Thyroid gland (tissue), 4 donors: ENCODE data around the gene CA14. TPM values are rescaled to one million over a fixed set of nuclear protein-coding genes. Genes with fewer than 3 reads are reported as not detected.
A peak's percentile ranks its signal among the peaks of the same experiment; 100 is the strongest.

Experiments
- DNase-seq, 2 donors: peaks; one replicate each; pipeline ENCODE4 v3.0.0-alpha.2; 2019
- H3K27ac ChIP-seq, 3 donors: fragments of 200-600 bp; sonication (generic); 1 replicate in 2 of 3; 2 replicates in 1 of 3; pipeline ENCODE4 v1.5.1; 2016 to 2019; ENCODE audit warnings: mild to moderate bottlenecking in 1 of 3, moderate library complexity in 1 of 3
- H3K27me3 ChIP-seq: fragments of 200-600 bp; sonication (generic); one replicate; pipeline ENCODE4 v1.5.1; 2019
- H3K36me3 ChIP-seq, 2 donors: fragments of 200-600 bp; sonication (generic); one replicate each; pipeline ENCODE4 v1.5.1; 2016 to 2019
- H3K4me1 ChIP-seq, 2 donors: fragments of 200-600 bp; sonication (generic); one replicate each; pipeline ENCODE4 v1.5.1; 2017 to 2019
- H3K4me3 ChIP-seq, 3 donors: fragments of 200-600 bp; sonication (generic); replicated peaks in 1 of 3; 1 replicate in 2 of 3; 2 replicates in 1 of 3; pipeline ENCODE4 v1.5.1; 2016; ENCODE audit warnings: mild to moderate bottlenecking in 1 of 3
- H3K9me3 ChIP-seq: fragments of 200-600 bp; sonication (generic); one replicate; pipeline ENCODE4 v1.5.1; 2017
- POLR2A ChIP-seq, 2 donors: fragments of 450-650 bp; IDR thresholded peaks; one replicate each; pipeline ENCODE4 v1.6.1; 2017; ENCODE audit warnings: antibody characterized with exemption in 2 of 2, mild to moderate bottlenecking in 2 of 2, moderate library complexity in 1 of 2
- WGBS, 2 donors: methylation state at CpG; one replicate each; pipeline ENCODE4 v1.1.5; 2017; 5-methylcytosine and 5-hydroxymethylcytosine counted together
- intact Hi-C: fragments of 100-400 bp; cut with DNase I; formaldehyde crosslinking; loops from one replicate; pipeline ENCODE4 v1.15.1; 2023
- total RNA-seq, 4 donors: library from RNA; depleted of rRNA; stranded (reverse); fragments of >200 nt; gene quantifications; one replicate each; pipeline ENCODE4 v1.2.3, GENCODE V29; 2016
- TF ChIP-seq, protein P1 (sequence below), 6 experiments: fragments of 200-600 bp in 3 of 6; fragments of 450-650 bp in 3 of 6; sonication (generic) in 3 of 6; IDR thresholded peaks; one replicate each; pipeline ENCODE4 v1.5.1; 2016 to 2019; ENCODE audit warnings: antibody characterized with exemption in 6 of 6, mild to moderate bottlenecking in 2 of 6, inconsistent platforms in 1 of 6, moderate library complexity in 1 of 6

Gene CA14
- total RNA-seq, 4 donors from 2014 or later = 0.22 to 0.27 TPM; not detected in 2

DNA sequence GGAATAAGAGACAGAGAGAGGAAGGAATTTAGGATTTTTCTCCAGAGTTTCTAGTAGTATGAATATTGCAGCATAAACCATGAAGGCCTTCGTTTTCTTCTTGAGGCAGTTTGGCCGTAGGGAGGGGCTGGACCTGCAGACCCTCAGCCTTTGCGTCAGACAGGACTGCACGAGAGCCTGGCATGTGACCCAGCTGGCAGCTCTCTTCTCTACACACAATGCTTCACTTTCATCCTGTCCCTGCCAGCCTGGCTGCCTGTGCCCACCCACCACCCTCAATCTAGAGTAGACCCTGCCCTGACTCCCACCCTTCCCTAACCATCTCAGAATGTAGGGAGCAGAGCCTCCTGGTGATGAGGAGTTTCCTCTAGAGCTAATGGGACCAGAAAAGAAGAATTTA is 1.6 kb downstream of the CA14 start:
- H3K4me1 ChIP-seq = peaks cover 18 to 34% of the 10 kb centered on the region in 2 donors
- TF ChIP-seq, protein P1, sequence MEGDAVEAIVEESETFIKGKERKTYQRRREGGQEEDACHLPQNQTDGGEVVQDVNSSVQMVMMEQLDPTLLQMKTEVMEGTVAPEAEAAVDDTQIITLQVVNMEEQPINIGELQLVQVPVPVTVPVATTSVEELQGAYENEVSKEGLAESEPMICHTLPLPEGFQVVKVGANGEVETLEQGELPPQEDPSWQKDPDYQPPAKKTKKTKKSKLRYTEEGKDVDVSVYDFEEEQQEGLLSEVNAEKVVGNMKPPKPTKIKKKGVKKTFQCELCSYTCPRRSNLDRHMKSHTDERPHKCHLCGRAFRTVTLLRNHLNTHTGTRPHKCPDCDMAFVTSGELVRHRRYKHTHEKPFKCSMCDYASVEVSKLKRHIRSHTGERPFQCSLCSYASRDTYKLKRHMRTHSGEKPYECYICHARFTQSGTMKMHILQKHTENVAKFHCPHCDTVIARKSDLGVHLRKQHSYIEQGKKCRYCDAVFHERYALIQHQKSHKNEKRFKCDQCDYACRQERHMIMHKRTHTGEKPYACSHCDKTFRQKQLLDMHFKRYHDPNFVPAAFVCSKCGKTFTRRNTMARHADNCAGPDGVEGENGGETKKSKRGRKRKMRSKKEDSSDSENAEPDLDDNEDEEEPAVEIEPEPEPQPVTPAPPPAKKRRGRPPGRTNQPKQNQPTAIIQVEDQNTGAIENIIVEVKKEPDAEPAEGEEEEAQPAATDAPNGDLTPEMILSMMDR (IDR thresholded peaks at IDR 0.05) = no peak
- no peak for TF ChIP-seq POLR2A (IDR thresholded peaks at IDR 0.05)
- H3K9me3 ChIP-seq = no peaks in the 10 kb centered on the region
- H3K27me3 ChIP-seq = no peaks in the 10 kb centered on the region
- no peak overlapping the region for H3K4me3 ChIP-seq
- H3K27ac ChIP-seq = peak overlapping the region; percentile 73 to 78 (median 78)
- H3K36me3 ChIP-seq = peaks cover 0 to 2% of the 10 kb centered on the region in 2 donors
- 30 to 31% methylated on average over 4 of the region's 4 CpGs for WGBS, 2 donors
- DNase-seq = peak; percentile 55
- intact Hi-C loops = no loop called here

DNA sequence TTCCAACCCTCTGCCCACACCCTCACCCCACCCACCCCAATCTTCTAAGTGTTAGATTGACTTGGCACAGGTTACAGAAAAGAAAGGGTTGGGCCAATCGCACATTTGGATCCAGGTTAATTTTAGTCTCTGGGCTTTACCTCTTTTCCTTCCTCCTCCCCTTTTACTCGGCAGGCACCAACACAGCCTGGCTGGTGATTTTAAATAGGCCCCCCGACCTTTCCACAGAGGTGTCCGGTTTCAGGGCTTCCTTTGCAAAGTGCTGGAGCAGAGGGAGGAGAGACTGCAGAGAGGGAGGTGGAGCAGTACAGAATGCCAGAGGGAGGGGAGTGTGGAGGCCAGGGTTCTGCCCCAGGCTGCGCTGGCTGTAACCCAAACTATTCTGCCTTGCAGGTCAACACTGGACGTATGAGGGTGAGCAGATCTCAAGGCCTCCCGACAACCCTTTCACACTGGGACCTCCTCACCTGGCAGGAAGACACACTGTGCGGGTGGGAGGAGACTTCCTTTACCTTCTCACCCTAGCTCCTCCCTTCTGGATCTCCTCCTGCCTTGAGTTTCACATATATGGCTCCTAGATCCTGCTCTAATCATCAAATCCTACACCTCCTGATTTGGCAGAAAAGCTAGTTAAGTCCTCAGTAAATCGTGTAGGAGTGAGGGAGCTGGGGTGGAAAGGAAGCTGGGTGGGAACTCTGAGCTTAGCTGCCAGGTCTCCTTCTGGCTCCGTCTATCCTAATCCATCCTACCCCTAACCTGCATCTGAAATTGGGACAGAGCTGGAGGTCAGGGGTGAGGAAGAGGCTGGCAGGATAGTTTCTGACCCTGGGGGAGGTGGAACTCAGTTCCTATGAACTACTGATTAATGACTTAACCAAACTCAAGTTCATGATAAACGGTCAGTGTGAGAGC is 2.4 kb downstream of the CA14 start:
- Histone ChIP-seq H3K4me3 (no peak overlapping the region), H3K27ac (peak overlapping the region; percentile 73 to 78 (median 78)), H3K9me3 (no peaks in the 10 kb centered on the region), H3K36me3 (peaks cover 3 to 7% of the 10 kb centered on the region in 2 donors), H3K27me3 (no peaks in the 10 kb centered on the region), H3K4me1 (peaks cover 18 to 34% of the 10 kb centered on the region in 2 donors)
- peak in 1 of 2 donors; percentile 58 for TF ChIP-seq POLR2A (IDR thresholded peaks at IDR 0.05)
- TF ChIP-seq, protein P1 (IDR thresholded peaks at IDR 0.05) = no peak
- intact Hi-C loops = no loop called here
- 18 to 21% methylated on average over 11 of the region's 11 CpGs for WGBS, 2 donors
- peak; percentile 92 to 93 for DNase-seq

DNA sequence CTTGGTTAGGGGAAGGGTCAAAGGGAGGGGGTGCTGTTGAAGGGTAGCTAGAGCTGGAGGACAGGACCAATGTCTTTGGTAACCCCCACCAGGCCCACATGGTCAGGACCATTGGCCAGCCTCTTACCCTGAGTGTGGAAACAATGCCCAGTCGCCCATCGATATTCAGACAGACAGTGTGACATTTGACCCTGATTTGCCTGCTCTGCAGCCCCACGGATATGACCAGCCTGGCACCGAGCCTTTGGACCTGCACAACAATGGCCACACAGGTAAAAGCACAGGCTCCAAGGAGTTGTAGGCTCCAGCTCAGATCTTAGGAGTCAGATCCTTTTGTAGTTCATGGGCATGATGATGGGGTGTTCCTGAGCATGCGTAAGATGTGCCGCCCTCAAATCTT is 3.8 kb downstream of the CA14 start:
- no peaks in the 10 kb centered on the region for H3K27me3 ChIP-seq
- H3K27ac ChIP-seq = no peak overlapping the region
- no peak for TF ChIP-seq POLR2A (IDR thresholded peaks at IDR 0.05)
- TF ChIP-seq, protein P1 (IDR thresholded peaks at IDR 0.05) = no peak
- H3K36me3 ChIP-seq = peaks cover 16 to 19% of the 10 kb centered on the region in 2 donors
- H3K4me1 ChIP-seq = peaks cover 11 to 31% of the 10 kb centered on the region in 2 donors
- 89 to 100% methylated on average over 4 to 6 of the region's 6 CpGs for WGBS, 2 donors
- intact Hi-C loops = no loop called here
- H3K4me3 ChIP-seq = no peak overlapping the region
- DNase-seq = no peak
- H3K9me3 ChIP-seq = no peaks in the 10 kb centered on the region

DNA sequence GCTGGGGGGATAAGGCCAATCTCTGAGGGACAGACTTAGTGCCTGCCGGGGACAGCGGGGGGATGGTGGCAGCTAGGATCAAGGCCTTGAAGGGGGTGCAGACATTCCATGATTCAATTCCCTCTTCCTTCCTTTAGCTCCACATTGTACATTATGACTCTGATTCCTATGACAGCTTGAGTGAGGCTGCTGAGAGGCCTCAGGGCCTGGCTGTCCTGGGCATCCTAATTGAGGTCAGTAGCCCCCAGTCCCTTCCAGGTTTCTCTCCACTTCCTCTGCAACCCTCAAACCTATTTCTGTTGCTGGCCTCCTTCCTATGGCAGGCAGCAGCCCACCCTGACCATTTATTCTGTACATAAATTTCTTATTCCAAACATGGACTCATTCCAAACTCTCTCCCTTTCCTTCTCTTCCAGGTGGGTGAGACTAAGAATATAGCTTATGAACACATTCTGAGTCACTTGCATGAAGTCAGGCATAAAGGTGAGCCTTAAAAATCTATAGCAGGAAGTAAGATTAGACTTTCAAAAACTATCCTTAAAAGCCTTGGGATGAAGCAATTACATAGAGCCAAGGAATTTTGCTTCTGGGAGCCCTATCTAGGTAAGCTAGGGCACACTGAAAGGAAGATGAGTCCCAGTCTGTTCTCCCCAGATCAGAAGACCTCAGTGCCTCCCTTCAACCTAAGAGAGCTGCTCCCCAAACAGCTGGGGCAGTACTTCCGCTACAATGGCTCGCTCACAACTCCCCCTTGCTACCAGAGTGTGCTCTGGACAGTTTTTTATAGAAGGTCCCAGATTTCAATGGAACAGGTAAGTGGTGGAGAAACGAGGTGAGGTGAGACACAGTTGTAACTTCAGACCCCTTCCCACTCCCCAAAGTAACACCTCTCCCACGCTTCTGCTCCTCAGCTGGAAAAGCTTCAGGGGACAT is 5.1 kb downstream of the CA14 start:
- DNase-seq = no peak
- Histone ChIP-seq H3K9me3 (no peaks in the 10 kb centered on the region), H3K4me1 (peaks cover 11 to 35% of the 10 kb centered on the region in 2 donors), H3K4me3 (no peak overlapping the region), H3K36me3 (peaks cover 17 to 20% of the 10 kb centered on the region in 2 donors), H3K27ac (no peak overlapping the region), H3K27me3 (no peaks in the 10 kb centered on the region)
- no peak for TF ChIP-seq POLR2A (IDR thresholded peaks at IDR 0.05)
- TF ChIP-seq, protein P1 (IDR thresholded peaks at IDR 0.05) = no peak
- 81 to 83% methylated on average over 6 of the region's 6 CpGs for WGBS, 2 donors
- intact Hi-C loops = no loop called here
